Measurements from ENCODE around the gene CYP27B1.

CYP27B1 gene

GRCh38 chr12:57765698-57766463 lies 997 bp downstream of the CYP27B1 start:
- DNase-seq (ENCODE audit: low read depth in 2 of 2), result no peak

GRCh38 chr12:57765003-57765697 lies 1.7 kb downstream of the CYP27B1 start:
- DNase-seq (ENCODE audit: low read depth in 2 of 2), result peak in 1 of 2 donors; percentile 44

- no peak for DNase-seq (ENCODE audit: low read depth in 2 of 2)
Measured at GRCh38 chr12:57764662-57765002, 2.2 kb downstream of the CYP27B1 start.

- no peak for DNase-seq (ENCODE audit: low read depth in 2 of 2)
Measured at GRCh38 chr12:57763881-57764661, 2.8 kb downstream of the CYP27B1 start.

- no peak for DNase-seq (ENCODE audit: low read depth in 2 of 2)
Measured at GRCh38 chr12:57762463-57762862, 4.4 kb downstream of the CYP27B1 start.

- no peak for DNase-seq (ENCODE audit: low read depth in 2 of 2)
Measured at GRCh38 chr12:57761391-57761998, 5.4 kb downstream of the CYP27B1 start.

DNA sequence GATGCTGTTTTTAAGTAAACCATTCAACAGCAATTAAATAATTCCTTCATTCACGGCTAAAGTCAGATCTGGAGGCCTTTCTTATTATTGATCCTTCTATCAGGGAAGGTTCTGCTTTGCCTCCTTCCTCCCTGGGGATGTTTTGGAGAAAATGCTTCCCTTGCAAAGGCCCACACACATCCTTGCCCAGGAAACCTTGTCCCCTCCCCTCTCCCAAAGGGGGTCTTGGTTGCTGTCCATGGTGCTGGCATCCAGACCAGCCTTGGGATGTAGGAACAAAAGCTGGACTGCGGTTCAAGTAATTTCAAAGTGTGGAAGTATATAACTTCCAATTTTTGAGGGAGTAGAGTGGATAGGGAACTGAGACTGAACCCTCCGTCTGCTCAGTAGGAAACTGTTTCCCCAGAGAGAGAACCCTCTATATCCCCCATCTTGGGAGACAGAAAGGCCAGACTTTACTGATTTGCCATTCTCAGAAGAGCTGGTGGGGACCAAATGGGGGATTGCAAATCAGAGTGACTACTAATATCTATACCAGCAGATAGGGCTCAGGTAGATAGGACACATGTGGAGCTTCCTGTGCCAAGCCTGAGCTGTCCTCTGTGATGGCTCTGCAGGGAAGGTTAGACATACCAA lies 6.4 kb downstream of the CYP27B1 start:
- no peak for DNase-seq (ENCODE audit: low read depth in 2 of 2)

- no peak for DNase-seq (ENCODE audit: low read depth in 2 of 2)
Measured at GRCh38 chr12:57759360-57759980, 7.4 kb downstream of the CYP27B1 start.

DNA sequence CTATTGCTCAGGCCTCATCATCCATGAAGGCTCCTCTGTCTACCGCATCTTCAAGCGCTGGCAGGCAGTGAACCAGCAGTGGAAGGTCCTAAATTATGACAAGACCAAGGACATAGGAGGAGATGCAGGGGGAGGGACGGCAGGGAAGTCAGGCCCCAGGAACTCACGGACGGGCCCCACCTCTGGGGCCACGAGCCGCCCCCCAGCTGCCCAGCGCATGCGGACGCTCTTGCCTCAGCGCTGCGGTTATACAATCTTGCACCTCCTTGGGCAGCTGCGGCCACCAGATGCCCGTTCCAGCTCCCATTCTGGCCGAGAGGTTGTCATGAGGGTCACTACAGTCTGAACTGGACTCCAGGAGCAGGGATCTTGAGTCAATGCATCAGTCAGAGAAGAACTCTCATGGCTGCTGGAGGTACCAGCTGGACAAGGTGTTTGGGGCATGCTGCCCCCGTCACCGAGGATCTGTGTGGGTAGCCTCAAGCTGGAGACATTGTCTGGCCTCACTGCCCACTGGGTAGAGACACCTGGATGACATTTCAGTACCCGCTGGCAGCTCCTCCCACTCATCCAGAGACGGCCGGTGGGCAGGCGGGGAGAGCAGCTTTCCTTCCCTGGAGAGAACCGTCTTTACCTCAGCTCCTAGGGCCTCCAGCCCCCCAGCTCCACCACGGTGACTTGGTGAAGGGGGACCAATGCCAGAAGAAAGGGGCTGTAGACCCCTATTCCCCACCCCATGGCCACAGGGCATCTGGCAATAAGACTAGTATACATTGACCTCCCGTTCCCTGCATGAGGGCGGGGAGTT lies 8.1 kb downstream of the CYP27B1 start:
- DNase-seq (ENCODE audit: low read depth in 2 of 2), result no peak

GRCh38 chr12:57757771-57758170 lies 9.1 kb downstream of the CYP27B1 start:
- no peak for DNase-seq (ENCODE audit: low read depth in 2 of 2)

- peak in 1 of 2 donors; percentile 65 for DNase-seq (ENCODE audit: low read depth in 2 of 2)
Measured at GRCh38 chr12:57756406-57757341, 10.2 kb downstream of the CYP27B1 start.

- no peak for DNase-seq (ENCODE audit: low read depth in 2 of 2)
Measured at GRCh38 chr12:57755454-57756372, 11.2 kb downstream of the CYP27B1 start.

GRCh38 chr12:57755194-57755453 lies 11.8 kb downstream of the CYP27B1 start:
- DNase-seq (ENCODE audit: low read depth in 2 of 2), result no peak

- peak; percentile 74 to 81 for DNase-seq (ENCODE audit: low read depth in 2 of 2)
Measured at GRCh38 chr12:57754411-57755193, 12.3 kb downstream of the CYP27B1 start, which contains the start of gene MARCHF9. TSS of gene MARCHF9 (plus strand) at chr12:57755103. CDS start at chr12:57755529, 426 bp downstream.

GRCh38 chr12:57753756-57754337 lies 13.0 kb downstream of the CYP27B1 start:
- DNase-seq (ENCODE audit: low read depth in 2 of 2), result no peak

- DNase-seq (ENCODE audit: low read depth in 2 of 2), result no peak
Measured at GRCh38 chr12:57752668-57753000, 14.2 kb downstream of the CYP27B1 start.

All from stimulated activated CD8-positive, alpha-beta memory T cell treated with anti-CD3 and anti-CD28 coated beads, Interleukin-15, amount 100 ng/mL, for 48 hours (primary cell).